Ramos (cell line): Measurements from ENCODE around the gene ZMYND10.

ENCODE experiments used
- in situ Hi-C: fragments of 300-500 bp; cut with MboI; formaldehyde crosslinking; loops from one replicate; pipeline ENCODE4 v1.14.3; 2022; ENCODE audit warnings: low sequenced_read_pairs; ENCODE audit not compliant: unreplicated experiment

Gene ZMYND10

GRCh38 chr3:50350527-50351322, 5.2 kb upstream of the ZMYND10 start, which contains the start of the genes CYB561D2 and NPRL2:
TSS of gene CYB561D2 (plus strand) at chr3:50350862. CDS start at chr3:50351434, 572 bp downstream.
TSS of gene NPRL2 (minus strand) at chr3:50350775. CDS start at chr3:50350652, 123 bp downstream.
- in situ Hi-C loops = no loop called here

GRCh38 chr3:50350213-50350526, 4.6 kb upstream of the ZMYND10 start:
- in situ Hi-C loops = no loop called here

GRCh38 chr3:50347187-50347813, 1.8 kb upstream of the ZMYND10 start:
- in situ Hi-C loops = no loop called here

- in situ Hi-C loops = no loop called here
These were observed 524 bp downstream of the ZMYND10 start for GRCh38 chr3:50345008-50345407.

GRCh38 chr3:50342813-50343633, 2.5 kb downstream of the ZMYND10 start:
- in situ Hi-C loops = no loop called here

GRCh38 chr3:50341996-50342650, 3.4 kb downstream of the ZMYND10 start:
- in situ Hi-C loops = no loop called here

- in situ Hi-C loops = no loop called here
These were observed 4.0 kb downstream of the ZMYND10 start for GRCh38 chr3:50341537-50341936.

- in situ Hi-C loops = no loop called here
These were observed 4.8 kb downstream of the ZMYND10 start, which contains the start of gene RASSF1 for GRCh38 chr3:50340448-50341329. TSS of gene RASSF1 (minus strand) at chr3:50340836. CDS start at chr3:50340805, 31 bp downstream.

GRCh38 chr3:50340147-50340447, 5.4 kb downstream of the ZMYND10 start:
- in situ Hi-C loops = no loop called here

GRCh38 chr3:50339485-50340146, 5.9 kb downstream of the ZMYND10 start:
- in situ Hi-C loops = no loop called here

- in situ Hi-C loops = no loop called here
These were observed 6.6 kb downstream of the ZMYND10 start for GRCh38 chr3:50338965-50339364.

- in situ Hi-C loops = no loop called here
These were observed 8.2 kb downstream of the ZMYND10 start for GRCh38 chr3:50337175-50337861.

- in situ Hi-C loops = no loop called here
These were observed 8.9 kb downstream of the ZMYND10 start for GRCh38 chr3:50336452-50337174.

GRCh38 chr3:50334339-50335075, 11.0 kb downstream of the ZMYND10 start:
- in situ Hi-C loops = no loop called here

GRCh38 chr3:50333744-50334328, 11.7 kb downstream of the ZMYND10 start:
- in situ Hi-C loops = no loop called here

GRCh38 chr3:50331364-50331907, 14.1 kb downstream of the ZMYND10 start:
- in situ Hi-C loops = no loop called here
